Astrocyte (in vitro differentiated cells and primary cell): ENCODE results near the gene SLC27A2.
A peak's percentile ranks its signal among the peaks of the same experiment; 100 is the strongest.

Experiments used
- CTCF ChIP-seq: IDR thresholded peaks from 2 replicates; pipeline ENCODE4 v1.5.1; 2011; ENCODE audit warnings: low read depth, mild to moderate bottlenecking, inconsistent platforms, low read length, moderate library complexity; ENCODE audit not compliant: insufficient read depth
- EZH2 ChIP-seq: IDR thresholded peaks from 2 replicates; pipeline ENCODE4 v1.6.1; 2012; ENCODE audit warnings: mild to moderate bottlenecking, low read length, inconsistent platforms; ENCODE audit not compliant: insufficient read depth

- TF ChIP-seq CTCF (peak; percentile 45), EZH2 (no peak)
These were observed 36.5 kb upstream of the SLC27A2 start for GRCh38 chr15:50145451-50145872.
